Activated T-helper 9 cell treated with anti-CD3 and anti-CD28 coated beads, Interleukin-2, amount 50 U/mL, for 16 hours (primary cell): Measurements from ENCODE around the gene IQSEC1.

Experiments
- DNase-seq: peaks from one replicate; pipeline ENCODE4 v3.0.0-alpha.2; 2020; ENCODE audit warnings: low read depth

IQSEC1 gene

GRCh38 chr3:13068269-13069010 lies 4.8 kb downstream of the IQSEC1 start:
- no peak for DNase-seq

- no peak for DNase-seq
These were observed 5.5 kb downstream of the IQSEC1 start for GRCh38 chr3:13067778-13068177.

GRCh38 chr3:13066834-13067233 lies 6.4 kb downstream of the IQSEC1 start:
- DNase-seq: no peak

- DNase-seq: no peak
These were observed 7.0 kb downstream of the IQSEC1 start for GRCh38 chr3:13066236-13066635.

- no peak for DNase-seq
These were observed 7.5 kb downstream of the IQSEC1 start for GRCh38 chr3:13065727-13066126.

- no peak for DNase-seq
These were observed 8.3 kb downstream of the IQSEC1 start for GRCh38 chr3:13064964-13065363.

- no peak for DNase-seq
These were observed 8.9 kb downstream of the IQSEC1 start for GRCh38 chr3:13064159-13064868.

GRCh38 chr3:13063225-13063624 lies 10.0 kb downstream of the IQSEC1 start:
- DNase-seq: no peak

- no peak for DNase-seq
These were observed 10.6 kb downstream of the IQSEC1 start for GRCh38 chr3:13062647-13063046.

- DNase-seq: no peak
These were observed 12.8 kb downstream of the IQSEC1 start for GRCh38 chr3:13060341-13060910.

- no peak for DNase-seq
These were observed 14.7 kb downstream of the IQSEC1 start for GRCh38 chr3:13058346-13059120.

- no peak for DNase-seq
These were observed 15.8 kb downstream of the IQSEC1 start for GRCh38 chr3:13057282-13058040.

- no peak for DNase-seq
These were observed 17.6 kb downstream of the IQSEC1 start for GRCh38 chr3:13055634-13056033.

- no peak for DNase-seq
These were observed 18.6 kb downstream of the IQSEC1 start for GRCh38 chr3:13054341-13055285.

- no peak for DNase-seq
These were observed 19.3 kb downstream of the IQSEC1 start for GRCh38 chr3:13053893-13054292.

GRCh38 chr3:13053420-13053819 lies 19.8 kb downstream of the IQSEC1 start:
- DNase-seq: no peak

- DNase-seq: no peak
These were observed 20.9 kb downstream of the IQSEC1 start for GRCh38 chr3:13052191-13052820.

GRCh38 chr3:13051581-13051980 lies 21.6 kb downstream of the IQSEC1 start:
- DNase-seq: no peak

GRCh38 chr3:13051066-13051465 lies 22.2 kb downstream of the IQSEC1 start:
- DNase-seq: no peak

- DNase-seq: no peak
These were observed 22.8 kb downstream of the IQSEC1 start for GRCh38 chr3:13050446-13050845.
